Parathyroid adenoma (tissue), 2 donors: ENCODE data around the gene NRSN1.

Experiments used
- H2AFZ ChIP-seq: fragments of 300-600 bp; sonication (generic); one replicate; pipeline ENCODE4 v1.7.0; 2017; ENCODE audit warnings: antibody characterized with exemption, mild to moderate bottlenecking
- H3K27ac ChIP-seq: fragments of 300-600 bp; sonication (generic); one replicate; pipeline ENCODE4 v1.7.0; 2017
- H3K27me3 ChIP-seq: fragments of 300-600 bp; sonication (generic); one replicate; pipeline ENCODE4 v1.7.0; 2017; ENCODE audit warnings: low read length; ENCODE audit not compliant: control insufficient read depth, insufficient read depth
- H3K36me3 ChIP-seq: fragments of 300-600 bp; sonication (generic); one replicate; pipeline ENCODE4 v1.7.0; 2017; ENCODE audit warnings: low read length; ENCODE audit not compliant: control insufficient read depth, insufficient read depth
- H3K4me1 ChIP-seq: fragments of 300-600 bp; sonication (generic); one replicate; pipeline ENCODE4 v1.7.0; 2017; ENCODE audit warnings: control low read depth
- H3K4me2 ChIP-seq: fragments of 300-600 bp; sonication (generic); one replicate; pipeline ENCODE4 v1.7.0; 2017; ENCODE audit warnings: low read length
- H3K4me3 ChIP-seq: fragments of 300-600 bp; sonication (generic); one replicate; pipeline ENCODE4 v1.7.0; 2017; ENCODE audit warnings: low read depth, low read length
- H3K79me2 ChIP-seq: fragments of 300-600 bp; sonication (generic); one replicate; pipeline ENCODE4 v1.7.0; 2017; ENCODE audit warnings: control low read depth
- H3K9ac ChIP-seq: fragments of 300-600 bp; sonication (generic); one replicate; pipeline ENCODE4 v1.7.0; 2017; ENCODE audit warnings: mild to moderate bottlenecking
- H3K9me3 ChIP-seq: fragments of 300-600 bp; sonication (generic); one replicate; pipeline ENCODE4 v1.7.0; 2017; ENCODE audit warnings: low read length; ENCODE audit not compliant: control insufficient read depth
- CTCF ChIP-seq: fragments of 300-600 bp; sonication (generic); IDR thresholded peaks from one replicate; pipeline ENCODE4 v1.7.0; 2017; ENCODE audit warnings: antibody characterized with exemption, mild to moderate bottlenecking
- donor health status: primary hyperparathyroidism.

Gene NRSN1

GRCh38 chr6:24113891-24114290, 12.1 kb upstream of the NRSN1 start:
- no peaks in the 10 kb centered on the region for H3K27me3 ChIP-seq
- no peak overlapping the region for H3K27ac ChIP-seq
- H3K36me3 ChIP-seq, result no peaks in the 10 kb centered on the region

GRCh38 chr6:24117021-24117420, 9.0 kb upstream of the NRSN1 start:
- H3K27me3 ChIP-seq, result no peaks in the 10 kb centered on the region
- no peak for TF ChIP-seq CTCF
- no peaks in the 10 kb centered on the region for H3K36me3 ChIP-seq

More at GRCh38 chr6:24113891-24114290, 12.1 kb upstream of the NRSN1 start:
- Histone ChIP-seq H3K4me1 (no peaks in the 10 kb centered on the region), H3K9me3 (no peaks in the 10 kb centered on the region), H3K9ac (no peak overlapping the region), H2AFZ (no peak overlapping the region), H3K79me2 (no peaks in the 10 kb centered on the region), H3K4me3 (no peak overlapping the region), H3K4me2 (no peak overlapping the region)
- TF ChIP-seq CTCF, result no peak

GRCh38 chr6:24122139-24122538, 3.9 kb upstream of the NRSN1 start:
- Histone ChIP-seq H3K36me3 (no peaks in the 10 kb centered on the region), H3K9ac (no peak overlapping the region), H3K9me3 (no peaks in the 10 kb centered on the region), H3K4me3 (no peak overlapping the region), H2AFZ (peak overlapping the region; percentile 20), H3K27me3 (no peaks in the 10 kb centered on the region), H3K4me2 (no peak overlapping the region), H3K4me1 (peaks cover 5% of the 10 kb centered on the region), H3K79me2 (no peaks in the 10 kb centered on the region), H3K27ac (no peak overlapping the region)
- TF ChIP-seq CTCF, result no peak

More at GRCh38 chr6:24117021-24117420, 9.0 kb upstream of the NRSN1 start:
- no peaks in the 10 kb centered on the region for H3K79me2 ChIP-seq
- no peak overlapping the region for H3K4me2 ChIP-seq
- H2AFZ ChIP-seq, result no peak overlapping the region
- no peaks in the 10 kb centered on the region for H3K9me3 ChIP-seq
- no peak overlapping the region for H3K4me3 ChIP-seq
- no peak overlapping the region for H3K9ac ChIP-seq
- H3K4me1 ChIP-seq, result no peaks in the 10 kb centered on the region
- no peak overlapping the region for H3K27ac ChIP-seq

- no peaks in the 10 kb centered on the region for H3K9me3 ChIP-seq
- no peak overlapping the region for H3K4me2 ChIP-seq
- no peak for TF ChIP-seq CTCF
- no peaks in the 10 kb centered on the region for H3K36me3 ChIP-seq
- peak overlapping the region; percentile 91 for H2AFZ ChIP-seq
- H3K9ac ChIP-seq, result no peak overlapping the region
- no peaks in the 10 kb centered on the region for H3K27me3 ChIP-seq
- peaks cover 7% of the 10 kb centered on the region for H3K4me1 ChIP-seq
- H3K27ac ChIP-seq, result peak overlapping the region; percentile 59
- H3K4me3 ChIP-seq, result no peak overlapping the region
- no peaks in the 10 kb centered on the region for H3K79me2 ChIP-seq
Observed at GRCh38 chr6:24126586-24127192, 674 bp downstream of the NRSN1 start.

GRCh38 chr6:24127316-24127715, 1.3 kb downstream of the NRSN1 start:
- Histone ChIP-seq H3K27ac (no peak overlapping the region), H3K4me3 (no peak overlapping the region), H3K4me1 (peaks cover 7% of the 10 kb centered on the region), H3K4me2 (no peak overlapping the region), H3K27me3 (no peaks in the 10 kb centered on the region), H2AFZ (peak overlapping the region; percentile 91), H3K79me2 (no peaks in the 10 kb centered on the region), H3K9me3 (no peaks in the 10 kb centered on the region), H3K9ac (no peak overlapping the region), H3K36me3 (no peaks in the 10 kb centered on the region)
- TF ChIP-seq CTCF, result no peak
